GM19438 (cell line): ENCODE measurements around the gene SLC15A3.

ENCODE experiments used
- ATAC-seq: cut with Tn5 transposase; IDR thresholded peaks from one replicate; pipeline ENCODE4 v1.9.1; 2021; ENCODE audit warnings: low read depth; ENCODE audit not compliant: unreplicated experiment

Gene SLC15A3

GRCh38 chr11:60932605-60933356 lies 19.2 kb downstream of the SLC15A3 start:
- ATAC-seq: no peak

- no peak for ATAC-seq
Measured at GRCh38 chr11:60931917-60932316, 20.1 kb downstream of the SLC15A3 start.

GRCh38 chr11:60930394-60930793 lies 21.6 kb downstream of the SLC15A3 start:
- no peak for ATAC-seq

GRCh38 chr11:60929764-60930163 lies 22.2 kb downstream of the SLC15A3 start:
- no peak for ATAC-seq

- ATAC-seq: no peak
Measured at GRCh38 chr11:60928563-60929001, 23.4 kb downstream of the SLC15A3 start.

- ATAC-seq: no peak
Measured at GRCh38 chr11:60927600-60927999, 24.4 kb downstream of the SLC15A3 start.

- ATAC-seq: no peak
Measured at GRCh38 chr11:60927061-60927592, 24.8 kb downstream of the SLC15A3 start.

GRCh38 chr11:60926500-60926899 lies 25.5 kb downstream of the SLC15A3 start:
- ATAC-seq: no peak

GRCh38 chr11:60925868-60926267 lies 26.1 kb downstream of the SLC15A3 start:
- no peak for ATAC-seq

GRCh38 chr11:60924906-60925853 lies 26.8 kb downstream of the SLC15A3 start:
- peak; percentile 47 for ATAC-seq

GRCh38 chr11:60924110-60924905 lies 27.7 kb downstream of the SLC15A3 start, which contains the start of gene TMEM132A:
TMEM132A (plus strand) TSS chr11:60924460; CDS start chr11:60924634, 174 bp downstream.
- peak; percentile 52 for ATAC-seq

GRCh38 chr11:60923800-60924109 lies 28.2 kb downstream of the SLC15A3 start:
- no peak for ATAC-seq

- no peak for ATAC-seq
Measured at GRCh38 chr11:60923326-60923725, 28.6 kb downstream of the SLC15A3 start.

GRCh38 chr11:60922906-60923305 lies 29.1 kb downstream of the SLC15A3 start:
- ATAC-seq: no peak

GRCh38 chr11:60921777-60922335 lies 30.1 kb downstream of the SLC15A3 start:
- no peak for ATAC-seq

- ATAC-seq: no peak
Measured at GRCh38 chr11:60921259-60921658, 30.7 kb downstream of the SLC15A3 start.

- ATAC-seq: no peak
Measured at GRCh38 chr11:60919956-60920355, 32.0 kb downstream of the SLC15A3 start.

GRCh38 chr11:60919320-60919719 lies 32.7 kb downstream of the SLC15A3 start:
- ATAC-seq: no peak

GRCh38 chr11:60918939-60919265 lies 33.1 kb downstream of the SLC15A3 start:
- no peak for ATAC-seq

- no peak for ATAC-seq
Measured at GRCh38 chr11:60918251-60918938, 33.6 kb downstream of the SLC15A3 start.
